Esophagus squamous epithelium (tissue), 4 donors: ENCODE results near the gene CYP2U1.

ENCODE experiments used
- POLR2A ChIP-seq, 4 donors: fragments of 450-650 bp; IDR thresholded peaks; one replicate each; pipeline ENCODE4 v1.6.1; 2017; ENCODE audit warnings: antibody characterized with exemption in 4 of 4, mild to moderate bottlenecking in 4 of 4, moderate library complexity in 3 of 4
- TF ChIP-seq, protein P1 (sequence below), 6 experiments: fragments of 450-650 bp in 4 of 6; fragments of 200-600 bp in 2 of 6; sonication (generic) in 2 of 6; IDR thresholded peaks; one replicate each; pipeline ENCODE4 v1.5.1; 2016 to 2019; ENCODE audit warnings: antibody characterized with exemption in 6 of 6, mild to moderate bottlenecking in 4 of 6, moderate library complexity in 4 of 6

DNA sequence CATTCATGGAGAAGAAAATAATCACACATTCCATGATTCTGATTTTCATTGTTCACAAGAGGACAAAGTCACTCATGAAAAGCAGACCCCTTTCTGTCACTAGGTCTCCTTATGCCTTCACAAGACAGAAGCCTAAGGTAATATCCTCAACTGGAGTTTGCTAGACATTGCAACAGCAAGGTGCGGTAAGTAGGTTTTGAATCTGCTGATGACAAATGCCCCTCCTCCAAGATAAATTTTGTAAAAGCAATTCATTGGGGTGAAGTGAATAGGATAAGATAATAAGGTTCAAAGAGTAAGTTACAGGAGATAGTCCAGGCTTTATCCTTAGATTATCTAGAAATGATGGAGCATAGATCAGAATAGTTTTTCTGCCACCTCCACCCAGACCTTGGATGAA is 16.1 kb upstream of the CYP2U1 start:
- TF ChIP-seq POLR2A (IDR thresholded peaks at IDR 0.05) = no peak
- TF ChIP-seq, protein P1, sequence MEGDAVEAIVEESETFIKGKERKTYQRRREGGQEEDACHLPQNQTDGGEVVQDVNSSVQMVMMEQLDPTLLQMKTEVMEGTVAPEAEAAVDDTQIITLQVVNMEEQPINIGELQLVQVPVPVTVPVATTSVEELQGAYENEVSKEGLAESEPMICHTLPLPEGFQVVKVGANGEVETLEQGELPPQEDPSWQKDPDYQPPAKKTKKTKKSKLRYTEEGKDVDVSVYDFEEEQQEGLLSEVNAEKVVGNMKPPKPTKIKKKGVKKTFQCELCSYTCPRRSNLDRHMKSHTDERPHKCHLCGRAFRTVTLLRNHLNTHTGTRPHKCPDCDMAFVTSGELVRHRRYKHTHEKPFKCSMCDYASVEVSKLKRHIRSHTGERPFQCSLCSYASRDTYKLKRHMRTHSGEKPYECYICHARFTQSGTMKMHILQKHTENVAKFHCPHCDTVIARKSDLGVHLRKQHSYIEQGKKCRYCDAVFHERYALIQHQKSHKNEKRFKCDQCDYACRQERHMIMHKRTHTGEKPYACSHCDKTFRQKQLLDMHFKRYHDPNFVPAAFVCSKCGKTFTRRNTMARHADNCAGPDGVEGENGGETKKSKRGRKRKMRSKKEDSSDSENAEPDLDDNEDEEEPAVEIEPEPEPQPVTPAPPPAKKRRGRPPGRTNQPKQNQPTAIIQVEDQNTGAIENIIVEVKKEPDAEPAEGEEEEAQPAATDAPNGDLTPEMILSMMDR (IDR thresholded peaks at IDR 0.05) = no peak
